Endothelial cell of umbilical vein (primary cell): ENCODE data around the gene ZCWPW2.

Experiments
- POLR2A ChIP-seq: IDR thresholded peaks from 2 replicates; pipeline ENCODE4 v1.6.1; 2012; ENCODE audit warnings: low read depth, mild to moderate bottlenecking, control low read depth, low read length
- POLR2AphosphoS5 ChIP-seq: IDR thresholded peaks from 2 replicates; pipeline ENCODE4 v1.6.1; 2012; ENCODE audit warnings: low read depth, mild to moderate bottlenecking, control low read depth, low read length, moderate library complexity; ENCODE audit not compliant: insufficient read depth

DNA sequence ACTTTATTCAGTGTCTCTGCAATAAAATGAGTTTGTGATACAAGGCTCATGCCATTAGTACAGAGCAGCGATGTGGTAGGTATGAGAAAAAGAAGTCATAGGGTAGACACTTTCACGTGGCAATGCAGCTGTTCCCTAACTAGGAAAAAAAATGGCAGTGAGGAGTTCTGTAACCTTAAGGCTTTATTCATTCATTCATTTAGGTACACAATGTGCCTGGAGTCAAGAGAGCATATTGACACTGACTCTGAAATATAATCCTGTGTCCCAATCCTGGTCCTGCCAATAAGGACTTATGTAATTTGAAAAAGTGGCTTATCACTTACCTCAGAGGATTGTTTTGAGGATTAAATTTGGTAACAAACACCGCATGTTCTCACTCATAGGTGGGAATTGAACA, 173.1 kb downstream of the ZCWPW2 start:
- TF ChIP-seq POLR2AphosphoS5: no peak
- no peak for TF ChIP-seq POLR2A
